K562 (cell line): ENCODE results near the gene CASP6. TPM values are rescaled to one million over a fixed set of nuclear protein-coding genes. Genes with fewer than 3 reads are reported as not detected.

ENCODE experiments used
- HNRNPLL ChIP-seq: fragments of 200-400 bp; formaldehyde crosslinking; IDR thresholded peaks from 2 replicates; pipeline ENCODE4 v1.6.1; 2017; ENCODE audit warnings: low read length, low read depth, mild to moderate bottlenecking; ENCODE audit not compliant: poor library complexity, severe bottlenecking
- ZNF41 ChIP-seq: fragments of 250-450 bp; sonication (Bioruptor Pico); conservative IDR thresholded peaks from 2 replicates; pipeline ENCODE4 v1.4.0; 2020; ENCODE audit warnings: mild to moderate bottlenecking
- polyA plus RNA-seq, 8 experiments: library from polyadenylated mRNA; depleted of rRNA in 4 of 8; stranded (reverse) in 5 of 8; unstranded in 3 of 8; fragments of >200 nt; fragmentation: Nextera tagmentation in 2 of 8; fragmentation: Illumina TruSeq in 1 of 8; extraction: Ambion mirVana in 2 of 8; extraction: Trizol in 1 of 8; gene quantifications; 2 replicates each; pipeline versions ENCODE4 v1.2.1 to v1.2.3, GENCODE V29; 2011 to 2014; ENCODE audit warnings: inconsistent platforms in 1 of 8, missing spikeins in 1 of 8
- total RNA-seq, 7 experiments: library from RNA; depleted of rRNA in 6 of 7; stranded (reverse); fragments of >200 nt in 6 of 7; fragmentation: Illumina TruSeq in 2 of 7; extraction: Trizol in 2 of 7; gene quantifications; 2 replicates each; pipeline versions ENCODE4 v1.2.1 to v1.2.3, GENCODE V29; 2011 to 2021; ENCODE audit warnings: low replicate concordance in 1 of 7
- TF ChIP-seq, protein P1 (sequence below), 2 experiments: fragments of 450-650 bp; IDR thresholded peaks; 2 replicates each; pipeline ENCODE4 v1.6.1; 2016; ENCODE audit warnings: mild to moderate bottlenecking in 2 of 2, borderline replicate concordance in 1 of 2, low read depth in 1 of 2, moderate library complexity in 1 of 2
- TF ChIP-seq, protein P2 (sequence below): sonication (generic); formaldehyde crosslinking; IDR thresholded peaks from 2 replicates; pipeline ENCODE4 v1.8.0; 2023; ENCODE audit warnings: missing genetic modification reagents, mild to moderate bottlenecking, borderline replicate concordance
- TF ChIP-seq, protein P3 (sequence below): sonication (generic); formaldehyde crosslinking; IDR thresholded peaks from 2 replicates; pipeline ENCODE4 v1.8.1; 2023; ENCODE audit warnings: mild to moderate bottlenecking, missing genetic modification reagents
- TF ChIP-seq, protein P4 (sequence below): sonication (generic); formaldehyde crosslinking; IDR thresholded peaks from 2 replicates; pipeline ENCODE4 v1.4.0; 2020; ENCODE audit warnings: mild to moderate bottlenecking, missing genetic modification reagents

The CASP6 gene
- total and polyA plus RNA-seq, 9 of the 15 experiments (the other 6 are each of a cell fraction or from before 2014, with no cell fraction given): 20.8 to 72.7 (median 39.1) TPM

DNA sequence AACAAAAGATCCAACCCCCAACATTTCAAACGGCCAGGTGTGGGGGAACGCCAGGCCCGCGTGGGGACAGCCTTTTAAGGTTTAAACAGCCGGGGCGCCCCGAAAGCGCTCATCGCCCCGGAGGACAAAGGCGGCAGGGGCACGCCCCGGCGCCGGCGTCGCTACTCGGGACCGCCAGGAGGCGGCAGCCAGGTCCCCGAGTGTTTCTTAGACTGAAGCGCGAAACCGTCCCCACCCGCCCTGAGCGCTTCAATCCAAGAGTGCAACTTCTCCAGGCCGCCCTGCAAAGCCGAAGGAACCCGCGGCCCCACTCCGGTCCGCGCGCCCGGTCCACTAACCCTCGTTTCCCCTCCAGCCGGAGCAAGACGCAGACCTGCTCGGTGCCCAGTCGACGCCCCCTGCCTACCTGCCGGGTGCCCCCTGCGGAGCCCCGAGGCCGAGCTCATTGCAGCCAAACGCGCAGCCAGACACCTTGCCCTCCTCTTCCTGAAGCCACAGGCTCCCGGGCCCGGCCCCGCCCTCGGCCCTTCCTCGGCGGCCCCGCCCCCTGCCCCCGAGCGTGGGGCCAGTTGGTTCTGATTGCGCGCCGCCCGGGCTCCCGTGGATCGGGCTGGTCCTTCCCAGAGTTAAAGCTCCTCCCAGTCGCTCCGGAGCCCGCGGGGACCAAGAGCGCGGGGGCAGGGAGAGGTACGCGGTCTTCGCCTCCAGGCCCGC is at the start of gene CASP6 (continued):
- TF ChIP-seq, protein P1, sequence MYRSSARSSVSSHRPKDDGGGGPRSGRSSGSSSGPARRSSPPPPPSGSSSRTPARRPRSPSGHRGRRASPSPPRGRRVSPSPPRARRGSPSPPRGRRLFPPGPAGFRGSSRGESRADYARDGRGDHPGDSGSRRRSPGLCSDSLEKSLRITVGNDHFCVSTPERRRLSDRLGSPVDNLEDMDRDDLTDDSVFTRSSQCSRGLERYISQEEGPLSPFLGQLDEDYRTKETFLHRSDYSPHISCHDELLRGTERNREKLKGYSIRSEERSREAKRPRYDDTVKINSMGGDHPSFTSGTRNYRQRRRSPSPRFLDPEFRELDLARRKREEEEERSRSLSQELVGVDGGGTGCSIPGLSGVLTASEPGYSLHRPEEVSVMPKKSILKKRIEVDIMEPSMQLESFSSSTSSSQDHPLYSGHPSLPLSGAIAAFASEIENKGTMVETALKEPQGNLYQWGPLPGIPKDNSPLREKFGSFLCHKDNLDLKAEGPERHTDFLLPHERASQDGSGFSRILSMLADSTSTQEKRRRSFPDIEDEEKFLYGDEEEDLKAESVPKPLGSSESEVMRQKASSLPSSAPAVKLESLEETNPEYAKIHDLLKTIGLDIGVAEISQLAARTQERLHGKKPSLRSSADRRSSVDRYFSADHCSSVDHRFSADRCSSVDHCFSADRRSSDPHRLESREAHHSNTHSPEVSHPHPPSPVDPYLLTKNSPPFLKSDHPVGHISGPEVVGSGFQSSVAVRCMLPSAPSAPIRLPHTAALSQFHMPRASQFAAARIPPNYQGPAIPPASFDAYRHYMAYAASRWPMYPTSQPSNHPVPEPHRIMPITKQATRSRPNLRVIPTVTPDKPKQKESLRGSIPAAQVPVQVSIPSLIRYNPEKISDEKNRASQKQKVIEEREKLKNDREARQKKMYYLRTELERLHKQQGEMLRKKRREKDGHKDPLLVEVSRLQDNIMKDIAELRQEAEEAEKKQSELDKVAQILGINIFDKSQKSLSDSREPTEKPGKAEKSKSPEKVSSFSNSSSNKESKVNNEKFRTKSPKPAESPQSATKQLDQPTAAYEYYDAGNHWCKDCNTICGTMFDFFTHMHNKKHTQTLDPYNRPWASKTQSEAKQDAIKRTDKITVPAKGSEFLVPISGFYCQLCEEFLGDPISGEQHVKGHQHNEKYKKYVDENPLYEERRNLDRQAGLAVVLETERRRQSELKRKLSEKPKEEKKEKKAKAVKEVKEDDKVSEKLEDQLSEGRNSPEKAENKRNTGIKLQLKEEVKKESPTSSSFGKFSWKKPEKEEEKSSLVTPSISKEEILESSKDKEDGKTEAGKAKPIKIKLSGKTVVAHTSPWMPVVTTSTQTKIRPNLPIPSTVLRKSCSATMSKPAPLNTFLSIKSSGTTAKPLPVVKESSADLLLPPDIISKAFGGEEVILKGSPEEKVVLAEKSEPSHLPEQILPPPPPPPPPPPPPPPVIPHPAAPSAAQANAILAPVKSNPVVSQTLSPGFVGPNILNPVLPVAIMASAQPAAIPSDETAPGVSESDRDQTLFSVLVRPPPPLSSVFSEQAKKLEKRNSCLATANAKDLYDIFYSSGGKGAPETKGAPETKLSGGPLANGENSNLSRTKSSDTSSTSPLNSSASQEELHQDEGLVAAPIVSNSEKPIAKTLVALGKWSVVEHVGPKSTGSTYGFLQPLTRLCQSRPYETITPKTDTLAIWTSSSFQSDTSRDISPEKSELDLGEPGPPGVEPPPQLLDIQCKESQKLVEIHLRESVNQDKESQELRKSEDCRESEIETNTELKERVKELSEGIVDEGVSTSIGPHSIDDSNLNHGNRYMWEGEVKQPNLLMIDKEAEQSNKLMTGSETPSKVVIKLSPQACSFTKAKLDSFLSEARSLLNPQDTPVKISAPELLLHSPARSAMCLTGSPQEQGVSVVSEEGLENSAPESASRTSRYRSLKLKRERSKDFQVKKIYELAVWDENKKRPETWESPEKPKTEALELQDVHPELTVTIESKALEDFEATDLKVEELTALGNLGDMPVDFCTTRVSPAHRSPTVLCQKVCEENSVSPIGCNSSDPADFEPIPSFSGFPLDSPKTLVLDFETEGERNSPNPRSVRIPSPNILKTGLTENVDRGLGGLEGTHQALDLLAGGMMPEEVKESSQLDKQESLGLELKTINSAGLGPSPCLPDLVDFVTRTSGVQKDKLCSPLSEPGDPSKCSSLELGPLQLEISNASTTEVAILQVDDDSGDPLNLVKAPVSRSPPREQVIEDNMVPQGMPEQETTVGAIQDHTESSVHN (IDR thresholded peaks at IDR 0.05; ENCODE audit: borderline replicate concordance in 1 of 2, low read depth in 1 of 2): no peak
- TF ChIP-seq HNRNPLL (no peak), ZNF41 (CRISPR knock-in tag) (no peak)
- TF ChIP-seq, protein P2, sequence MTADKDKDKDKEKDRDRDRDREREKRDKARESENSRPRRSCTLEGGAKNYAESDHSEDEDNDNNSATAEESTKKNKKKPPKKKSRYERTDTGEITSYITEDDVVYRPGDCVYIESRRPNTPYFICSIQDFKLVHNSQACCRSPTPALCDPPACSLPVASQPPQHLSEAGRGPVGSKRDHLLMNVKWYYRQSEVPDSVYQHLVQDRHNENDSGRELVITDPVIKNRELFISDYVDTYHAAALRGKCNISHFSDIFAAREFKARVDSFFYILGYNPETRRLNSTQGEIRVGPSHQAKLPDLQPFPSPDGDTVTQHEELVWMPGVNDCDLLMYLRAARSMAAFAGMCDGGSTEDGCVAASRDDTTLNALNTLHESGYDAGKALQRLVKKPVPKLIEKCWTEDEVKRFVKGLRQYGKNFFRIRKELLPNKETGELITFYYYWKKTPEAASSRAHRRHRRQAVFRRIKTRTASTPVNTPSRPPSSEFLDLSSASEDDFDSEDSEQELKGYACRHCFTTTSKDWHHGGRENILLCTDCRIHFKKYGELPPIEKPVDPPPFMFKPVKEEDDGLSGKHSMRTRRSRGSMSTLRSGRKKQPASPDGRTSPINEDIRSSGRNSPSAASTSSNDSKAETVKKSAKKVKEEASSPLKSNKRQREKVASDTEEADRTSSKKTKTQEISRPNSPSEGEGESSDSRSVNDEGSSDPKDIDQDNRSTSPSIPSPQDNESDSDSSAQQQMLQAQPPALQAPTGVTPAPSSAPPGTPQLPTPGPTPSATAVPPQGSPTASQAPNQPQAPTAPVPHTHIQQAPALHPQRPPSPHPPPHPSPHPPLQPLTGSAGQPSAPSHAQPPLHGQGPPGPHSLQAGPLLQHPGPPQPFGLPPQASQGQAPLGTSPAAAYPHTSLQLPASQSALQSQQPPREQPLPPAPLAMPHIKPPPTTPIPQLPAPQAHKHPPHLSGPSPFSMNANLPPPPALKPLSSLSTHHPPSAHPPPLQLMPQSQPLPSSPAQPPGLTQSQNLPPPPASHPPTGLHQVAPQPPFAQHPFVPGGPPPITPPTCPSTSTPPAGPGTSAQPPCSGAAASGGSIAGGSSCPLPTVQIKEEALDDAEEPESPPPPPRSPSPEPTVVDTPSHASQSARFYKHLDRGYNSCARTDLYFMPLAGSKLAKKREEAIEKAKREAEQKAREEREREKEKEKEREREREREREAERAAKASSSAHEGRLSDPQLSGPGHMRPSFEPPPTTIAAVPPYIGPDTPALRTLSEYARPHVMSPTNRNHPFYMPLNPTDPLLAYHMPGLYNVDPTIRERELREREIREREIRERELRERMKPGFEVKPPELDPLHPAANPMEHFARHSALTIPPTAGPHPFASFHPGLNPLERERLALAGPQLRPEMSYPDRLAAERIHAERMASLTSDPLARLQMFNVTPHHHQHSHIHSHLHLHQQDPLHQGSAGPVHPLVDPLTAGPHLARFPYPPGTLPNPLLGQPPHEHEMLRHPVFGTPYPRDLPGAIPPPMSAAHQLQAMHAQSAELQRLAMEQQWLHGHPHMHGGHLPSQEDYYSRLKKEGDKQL: no peak
- TF ChIP-seq, protein P3, sequence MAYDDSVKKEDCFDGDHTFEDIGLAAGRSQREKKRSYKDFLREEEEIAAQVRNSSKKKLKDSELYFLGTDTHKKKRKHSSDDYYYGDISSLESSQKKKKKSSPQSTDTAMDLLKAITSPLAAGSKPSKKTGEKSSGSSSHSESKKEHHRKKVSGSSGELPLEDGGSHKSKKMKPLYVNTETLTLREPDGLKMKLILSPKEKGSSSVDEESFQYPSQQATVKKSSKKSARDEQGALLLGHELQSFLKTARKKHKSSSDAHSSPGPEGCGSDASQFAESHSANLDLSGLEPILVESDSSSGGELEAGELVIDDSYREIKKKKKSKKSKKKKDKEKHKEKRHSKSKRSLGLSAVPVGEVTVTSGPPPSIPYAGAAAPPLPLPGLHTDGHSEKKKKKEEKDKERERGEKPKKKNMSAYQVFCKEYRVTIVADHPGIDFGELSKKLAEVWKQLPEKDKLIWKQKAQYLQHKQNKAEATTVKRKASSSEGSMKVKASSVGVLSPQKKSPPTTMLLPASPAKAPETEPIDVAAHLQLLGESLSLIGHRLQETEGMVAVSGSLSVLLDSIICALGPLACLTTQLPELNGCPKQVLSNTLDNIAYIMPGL (CRISPR knock-in tag): no peak
- TF ChIP-seq, protein P4, sequence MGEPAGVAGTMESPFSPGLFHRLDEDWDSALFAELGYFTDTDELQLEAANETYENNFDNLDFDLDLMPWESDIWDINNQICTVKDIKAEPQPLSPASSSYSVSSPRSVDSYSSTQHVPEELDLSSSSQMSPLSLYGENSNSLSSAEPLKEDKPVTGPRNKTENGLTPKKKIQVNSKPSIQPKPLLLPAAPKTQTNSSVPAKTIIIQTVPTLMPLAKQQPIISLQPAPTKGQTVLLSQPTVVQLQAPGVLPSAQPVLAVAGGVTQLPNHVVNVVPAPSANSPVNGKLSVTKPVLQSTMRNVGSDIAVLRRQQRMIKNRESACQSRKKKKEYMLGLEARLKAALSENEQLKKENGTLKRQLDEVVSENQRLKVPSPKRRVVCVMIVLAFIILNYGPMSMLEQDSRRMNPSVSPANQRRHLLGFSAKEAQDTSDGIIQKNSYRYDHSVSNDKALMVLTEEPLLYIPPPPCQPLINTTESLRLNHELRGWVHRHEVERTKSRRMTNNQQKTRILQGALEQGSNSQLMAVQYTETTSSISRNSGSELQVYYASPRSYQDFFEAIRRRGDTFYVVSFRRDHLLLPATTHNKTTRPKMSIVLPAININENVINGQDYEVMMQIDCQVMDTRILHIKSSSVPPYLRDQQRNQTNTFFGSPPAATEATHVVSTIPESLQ: no peak; the same call in 1 of the 2 replicates
